Measurements from ENCODE around the gene TCP10L.
"Not testable (repeated sequence)": the region's sequence is repeated elsewhere in the genome, so short reads cannot be mapped to it uniquely, and the experiment has no call there.

Gene TCP10L

DNA sequence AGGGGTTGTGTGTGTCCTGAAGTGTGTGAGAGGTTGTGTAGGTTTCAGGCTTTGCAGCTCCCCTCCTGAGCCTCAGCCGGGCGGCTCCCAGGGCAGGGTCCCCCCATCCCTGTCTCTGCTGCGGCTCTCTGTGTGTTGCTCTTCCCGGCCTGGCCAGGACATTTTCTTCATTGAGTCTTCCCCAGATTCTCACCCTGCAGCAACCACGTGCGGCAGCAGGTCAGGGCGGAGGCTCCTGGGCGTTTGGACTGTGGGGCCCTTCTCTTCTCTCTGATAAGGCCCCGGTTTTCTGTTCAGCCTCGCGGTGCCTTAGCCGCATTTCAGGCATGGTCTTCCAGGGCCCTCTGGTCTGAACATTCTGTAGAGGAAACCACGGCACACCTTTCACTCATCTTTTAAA is 1.8 kb upstream of the TCP10L start:
- DNase-seq (ENCODE audit: low read depth in 1 of 2, low spot score in 1 of 2): no peak

DNA sequence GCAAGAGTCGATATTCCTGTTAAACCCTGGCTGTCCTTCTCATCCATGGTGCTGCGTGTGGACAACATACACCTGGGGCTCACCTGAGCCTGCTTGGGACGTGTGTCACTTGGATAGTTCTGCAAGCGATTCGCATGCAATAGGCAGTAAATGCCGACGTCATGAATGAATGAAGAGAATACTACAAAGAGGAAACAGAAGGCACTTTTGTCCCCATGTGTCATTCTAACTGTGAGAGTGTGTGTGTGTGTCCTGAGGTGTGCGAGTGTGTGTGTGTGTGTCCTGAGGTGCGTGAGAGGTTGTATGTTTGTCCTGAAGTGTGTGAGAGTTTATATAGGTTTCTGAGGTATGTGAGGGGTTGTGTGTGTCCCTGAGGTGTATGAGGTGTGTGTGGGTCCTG is 647 bp upstream of the TCP10L start:
- no peak for DNase-seq (ENCODE audit: low read depth in 1 of 2, low spot score in 1 of 2)

DNA sequence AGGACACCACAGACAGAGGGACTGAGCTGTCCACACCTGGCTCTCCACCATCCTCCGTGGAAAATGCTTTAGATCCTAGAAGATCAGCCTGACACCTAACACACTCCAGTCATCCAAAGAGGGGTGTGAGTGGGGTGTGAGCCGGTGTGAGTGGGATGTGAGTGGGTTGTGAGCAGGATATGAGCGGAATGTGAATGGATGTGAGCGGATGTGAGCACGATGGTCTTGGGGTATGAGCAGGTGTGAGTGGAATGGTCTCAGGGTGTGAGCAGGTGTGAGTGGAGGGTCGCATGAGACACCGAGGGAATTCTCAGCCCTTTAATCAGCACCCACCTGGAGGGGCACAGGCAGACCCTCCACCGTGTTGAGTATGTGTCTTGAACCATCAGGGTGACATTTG is 851 bp downstream of the TCP10L start:
- DNase-seq (ENCODE audit: low read depth in 1 of 2, low spot score in 1 of 2): no peak

DNA sequence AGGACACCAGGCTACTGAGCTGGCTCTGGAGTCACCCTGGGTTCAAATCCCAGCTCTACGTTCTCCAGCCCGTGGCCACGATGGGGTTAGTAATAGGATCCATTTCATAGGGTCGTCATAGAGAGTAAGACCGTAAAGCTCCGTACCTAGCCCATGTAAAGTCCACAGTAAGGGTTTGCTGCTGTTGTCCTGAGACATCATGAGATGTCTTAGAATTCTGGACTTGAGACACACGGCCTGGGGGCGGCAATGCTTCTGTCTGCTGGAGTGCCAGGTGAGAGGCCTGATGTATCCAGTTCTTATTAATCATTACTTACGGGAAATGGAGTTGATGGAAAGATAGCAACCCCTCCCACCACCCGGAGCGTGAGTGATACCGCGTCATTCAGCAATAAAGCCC is 3.6 kb downstream of the TCP10L start:
- DNase-seq (ENCODE audit: low read depth in 1 of 2, low spot score in 1 of 2): no peak

DNA sequence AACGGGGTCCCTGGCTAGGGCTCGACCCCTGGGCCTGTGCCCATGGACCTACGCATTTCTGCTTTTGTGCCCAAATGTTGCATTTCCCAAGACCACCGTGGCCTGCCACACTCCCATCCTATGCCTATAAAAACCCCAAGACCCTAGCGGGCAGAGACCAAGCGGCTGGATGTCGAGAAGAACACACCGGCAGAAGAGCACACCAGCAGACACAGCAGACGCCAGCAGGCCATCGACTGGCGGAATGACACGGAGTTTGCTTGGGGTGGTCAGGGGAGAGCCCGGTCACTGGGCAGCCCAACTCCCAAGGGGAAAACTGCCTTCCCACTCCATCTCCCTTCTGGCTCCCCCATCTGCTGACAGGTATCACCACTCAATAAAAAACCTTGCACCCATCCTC is 4.4 kb downstream of the TCP10L start:
- DNase-seq (ENCODE audit: low read depth in 1 of 2, low spot score in 1 of 2): no peak

DNA sequence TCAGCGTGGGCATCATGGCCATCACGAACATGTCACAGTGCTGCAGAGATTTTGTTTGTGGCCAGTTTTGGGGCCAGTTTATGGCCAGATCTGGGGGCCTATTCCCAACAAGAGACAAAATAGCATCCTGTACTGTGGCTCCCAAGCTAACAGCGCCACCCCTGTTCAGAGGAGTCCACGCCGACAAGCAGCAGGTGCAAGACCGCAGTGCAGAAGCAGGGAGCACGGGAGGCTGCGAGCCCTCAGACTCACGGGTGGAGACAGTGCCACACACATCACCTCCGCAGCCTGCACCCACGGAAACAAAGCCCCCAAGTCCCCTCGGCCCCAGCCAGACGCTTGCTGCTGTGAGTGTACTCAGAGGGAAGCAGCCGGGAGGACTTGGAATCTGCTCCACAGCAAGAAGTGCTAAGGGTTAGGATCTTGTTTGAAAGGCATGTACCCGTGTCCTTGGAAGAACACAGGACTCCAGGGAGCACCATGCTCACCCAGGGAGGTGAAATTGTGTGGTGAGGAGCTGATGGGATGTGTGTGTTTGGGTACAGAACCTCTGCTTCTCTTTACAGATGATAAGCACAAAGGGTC is 7.1 kb downstream of the TCP10L start:
- DNase-seq (ENCODE audit: low read depth in 1 of 2, low spot score in 1 of 2): no peak

DNA sequence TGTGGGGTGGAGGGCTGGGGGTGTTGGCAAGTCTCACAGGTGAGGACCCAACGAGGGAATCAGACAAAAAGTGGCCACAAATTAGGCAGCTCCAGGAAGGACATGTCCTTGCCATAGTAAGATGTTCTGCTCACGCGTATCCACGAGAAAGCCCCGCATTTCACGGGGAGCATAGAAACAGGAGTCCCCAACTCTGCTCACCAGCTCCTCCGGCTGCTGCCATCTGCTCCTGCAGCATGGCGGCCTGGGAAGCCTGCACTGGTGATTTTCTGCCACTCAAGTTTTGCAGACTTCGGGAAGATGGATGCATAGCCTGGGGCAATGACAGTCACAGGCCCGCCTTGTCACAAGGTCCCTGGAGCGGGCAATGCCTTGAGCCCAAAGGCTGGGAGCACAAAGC is 9.3 kb downstream of the TCP10L start:
- DNase-seq (ENCODE audit: low read depth in 1 of 2, low spot score in 1 of 2): no peak

DNA sequence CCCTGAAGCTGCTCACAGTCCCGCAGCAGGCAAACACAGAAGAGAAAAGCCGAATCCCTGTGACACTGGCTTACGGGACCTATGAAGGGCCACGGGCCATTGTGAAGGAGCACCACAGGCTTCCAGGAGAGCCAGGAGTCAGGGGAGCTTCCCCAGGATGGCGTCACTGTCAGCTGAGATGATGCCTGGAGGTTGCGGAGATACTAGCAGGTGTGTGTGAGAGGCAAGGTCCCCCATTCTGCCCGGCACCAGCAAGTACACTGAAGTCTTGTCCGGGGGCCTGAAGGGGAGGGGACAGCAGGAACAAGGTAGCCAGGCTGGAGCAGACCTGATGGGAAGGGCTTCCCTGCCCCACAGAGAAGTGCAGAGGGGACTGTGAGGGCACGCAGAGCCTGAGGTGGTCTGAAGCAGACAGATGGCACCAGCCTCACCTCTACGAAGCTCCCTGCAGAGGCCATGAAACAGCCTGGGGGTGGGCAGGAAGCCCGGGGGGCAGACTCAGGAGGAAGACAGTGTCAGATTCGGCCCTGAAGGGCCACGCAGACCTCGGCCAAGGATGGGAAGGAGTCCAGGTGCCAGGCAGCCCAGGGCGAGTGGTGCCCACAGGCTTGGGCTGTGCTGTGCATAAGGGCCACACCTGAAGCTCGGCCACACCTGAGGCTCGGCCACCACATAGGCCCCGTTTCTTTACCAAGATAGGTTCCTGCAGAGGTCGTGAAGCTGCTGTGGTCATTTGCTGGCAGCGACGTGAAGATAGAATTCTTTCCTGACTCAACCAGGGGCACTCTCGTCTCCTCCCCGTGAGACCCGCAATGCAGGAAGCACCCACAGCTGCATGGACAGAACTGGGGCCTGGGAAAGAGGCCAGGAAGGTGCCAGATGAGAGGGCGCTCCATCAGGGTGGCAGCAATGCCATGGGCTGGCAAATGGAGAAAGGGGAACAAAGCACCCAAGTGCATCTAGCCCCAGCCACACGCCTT is 10.1 kb downstream of the TCP10L start:
- DNase-seq (ENCODE audit: low read depth in 1 of 2, low spot score in 1 of 2): no peak

DNA sequence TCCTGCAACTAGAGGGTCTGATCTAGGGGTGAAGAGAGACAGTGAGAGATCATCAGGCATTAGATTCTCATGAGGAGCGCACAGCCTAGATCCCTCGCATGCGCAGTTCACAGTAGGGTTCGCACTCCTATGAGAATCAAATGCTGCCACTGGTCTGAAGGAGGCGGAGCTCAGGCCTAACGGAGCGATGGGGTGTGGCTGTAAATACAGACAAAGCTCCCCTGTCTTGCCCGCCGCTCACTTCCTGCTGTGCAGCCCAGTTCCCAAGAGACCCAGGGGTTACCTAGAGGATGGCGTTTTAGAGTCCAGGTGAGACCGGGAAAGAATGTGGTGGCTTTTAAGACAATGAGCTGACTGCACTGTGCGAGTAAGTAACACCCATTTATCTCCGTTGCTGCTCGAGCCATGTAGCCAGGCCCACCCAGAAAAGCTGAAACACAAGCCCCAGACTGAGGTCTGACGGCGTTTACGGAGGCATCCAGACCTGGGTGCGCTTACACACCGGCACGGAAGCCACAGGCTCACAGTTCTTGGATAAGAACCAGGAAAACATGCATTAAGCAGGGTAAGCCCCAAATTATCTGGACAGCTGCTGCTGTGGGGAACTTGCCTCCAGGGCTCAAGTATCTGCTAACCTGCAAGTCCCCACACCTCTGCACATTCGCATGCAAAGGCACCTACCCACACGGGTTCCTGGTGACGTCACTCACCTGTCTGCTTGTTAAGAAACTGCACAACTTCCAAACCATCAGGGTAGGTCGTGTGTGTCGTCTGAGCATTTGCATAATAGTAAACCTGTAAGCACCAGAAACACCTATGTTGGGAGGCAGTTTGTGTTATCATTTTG is 12.5 kb downstream of the TCP10L start:
- DNase-seq (ENCODE audit: low read depth in 1 of 2, low spot score in 1 of 2): no peak

DNA sequence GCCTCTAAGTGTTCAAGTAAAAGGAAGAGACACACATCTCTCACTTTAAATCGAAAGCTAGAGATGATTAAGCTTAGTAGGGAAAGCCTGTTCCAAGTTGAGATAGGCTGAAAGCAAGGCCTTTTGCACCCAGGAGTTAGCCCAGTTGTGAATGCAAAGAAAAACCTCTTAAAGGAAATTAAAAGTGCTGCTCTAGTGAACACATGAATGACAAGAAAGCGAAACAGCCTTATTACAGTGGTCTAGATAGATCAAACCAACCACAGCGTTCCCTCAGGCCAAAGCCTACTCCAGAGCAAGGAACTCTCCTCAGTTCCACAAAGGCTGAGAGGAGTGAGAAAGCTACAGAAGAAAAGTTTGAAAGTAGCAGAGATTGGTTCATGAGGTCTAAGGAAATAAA is 14.9 kb downstream of the TCP10L start:
- no peak for DNase-seq (ENCODE audit: low read depth in 1 of 2, low spot score in 1 of 2)

DNA sequence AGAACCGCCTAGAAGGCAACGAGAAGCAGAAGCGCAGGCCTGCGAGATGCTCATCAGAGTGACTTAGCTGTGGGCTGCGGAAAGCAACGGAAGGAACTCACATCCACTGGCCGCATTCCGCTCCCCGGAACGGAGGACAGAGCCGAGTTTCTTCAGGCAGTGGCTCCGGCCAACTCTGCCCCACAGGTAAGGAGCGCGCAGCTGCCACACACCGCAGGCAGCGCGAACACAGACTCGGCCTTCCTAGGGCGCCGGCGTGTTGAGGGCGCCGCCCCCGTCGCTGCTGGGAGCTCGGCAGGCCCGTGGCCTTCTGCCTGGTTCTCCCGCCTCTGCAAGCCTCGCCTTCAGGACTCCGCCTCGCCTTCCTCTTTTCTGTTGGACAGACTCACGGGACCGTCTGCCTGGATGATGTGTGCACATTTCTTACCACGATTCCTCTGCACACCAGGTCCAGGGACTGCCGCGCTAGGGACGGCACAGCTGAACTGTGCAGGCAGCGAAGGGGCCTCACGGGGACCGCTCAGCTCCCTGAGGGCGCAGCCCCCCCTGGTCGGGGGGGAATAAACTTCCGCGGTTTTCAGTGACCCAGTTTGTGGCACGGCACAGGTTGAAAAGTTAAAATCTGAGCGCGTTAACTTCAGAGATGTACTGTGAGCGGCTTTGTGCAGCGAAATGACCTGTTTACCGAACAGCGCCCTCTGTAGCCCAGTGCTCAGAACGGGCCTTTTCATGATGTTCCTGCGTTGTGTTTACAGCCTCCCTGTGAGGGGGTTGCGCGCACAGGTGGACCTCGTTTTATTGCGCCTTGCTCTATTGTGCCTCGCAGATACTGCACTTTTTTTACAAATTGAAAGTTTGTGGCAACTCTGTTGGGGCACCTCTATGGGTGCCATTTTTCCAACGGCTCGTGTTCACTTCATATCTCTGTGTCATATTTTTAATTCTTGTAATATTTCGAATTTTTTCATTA is 15.8 kb downstream of the TCP10L start:
- peak; percentile 58 to 69 for DNase-seq (ENCODE audit: low read depth in 1 of 2, low spot score in 1 of 2)

DNA sequence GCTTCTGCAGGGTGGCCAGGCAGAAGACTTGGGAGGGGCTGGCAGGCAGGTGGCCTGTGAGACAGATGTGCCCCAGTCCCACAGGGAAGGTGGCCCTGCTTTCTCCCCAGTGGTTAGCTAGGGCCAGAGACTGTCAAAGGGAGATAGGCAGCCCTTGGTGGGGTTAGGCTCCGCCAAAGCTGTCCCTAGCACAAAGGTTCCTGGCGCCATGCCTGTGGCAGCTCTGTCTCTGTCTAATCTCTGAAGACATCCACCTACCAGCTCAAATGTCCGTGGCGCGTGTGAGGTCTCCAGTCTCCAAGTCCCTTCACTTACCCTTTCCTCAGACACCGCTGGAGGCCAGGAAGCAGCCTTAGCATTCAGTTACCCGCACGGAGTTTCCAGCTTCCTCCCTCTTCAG is 17.7 kb downstream of the TCP10L start:
- DNase-seq (ENCODE audit: low read depth in 1 of 2, low spot score in 1 of 2): no peak

DNA sequence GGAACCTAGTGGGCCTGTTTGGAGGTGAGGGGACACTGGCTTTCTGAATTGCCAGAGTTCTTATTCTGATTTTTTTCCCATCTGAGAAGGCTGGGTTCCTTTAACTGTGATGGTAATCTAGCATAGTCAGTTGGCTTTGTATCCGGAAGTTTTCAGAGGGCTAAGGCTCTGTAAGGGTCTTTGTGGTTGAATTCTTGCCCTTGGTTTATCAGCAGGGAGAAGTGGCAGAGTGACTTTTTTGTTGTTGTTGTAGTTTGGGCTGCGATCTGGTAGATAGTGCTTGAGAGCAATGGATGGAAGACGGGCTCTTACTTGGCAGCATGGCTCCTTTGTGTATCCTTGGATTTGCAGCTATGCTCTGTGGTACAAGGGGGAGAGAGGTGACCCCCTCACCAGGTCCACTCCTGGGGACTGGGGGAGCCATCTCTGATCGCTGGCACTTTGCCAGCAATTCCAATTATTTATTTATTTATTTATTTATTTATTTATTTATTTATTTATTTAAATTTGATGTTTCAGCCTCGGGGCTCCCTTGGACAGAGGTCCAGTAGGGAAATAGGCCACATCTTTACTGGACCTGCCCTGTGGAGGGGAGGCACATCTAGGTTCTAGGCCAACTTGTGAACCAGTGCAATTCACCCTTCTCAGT is 18.5 kb downstream of the TCP10L start:
- DNase-seq (ENCODE audit: low read depth in 1 of 2, low spot score in 1 of 2): no peak

DNA sequence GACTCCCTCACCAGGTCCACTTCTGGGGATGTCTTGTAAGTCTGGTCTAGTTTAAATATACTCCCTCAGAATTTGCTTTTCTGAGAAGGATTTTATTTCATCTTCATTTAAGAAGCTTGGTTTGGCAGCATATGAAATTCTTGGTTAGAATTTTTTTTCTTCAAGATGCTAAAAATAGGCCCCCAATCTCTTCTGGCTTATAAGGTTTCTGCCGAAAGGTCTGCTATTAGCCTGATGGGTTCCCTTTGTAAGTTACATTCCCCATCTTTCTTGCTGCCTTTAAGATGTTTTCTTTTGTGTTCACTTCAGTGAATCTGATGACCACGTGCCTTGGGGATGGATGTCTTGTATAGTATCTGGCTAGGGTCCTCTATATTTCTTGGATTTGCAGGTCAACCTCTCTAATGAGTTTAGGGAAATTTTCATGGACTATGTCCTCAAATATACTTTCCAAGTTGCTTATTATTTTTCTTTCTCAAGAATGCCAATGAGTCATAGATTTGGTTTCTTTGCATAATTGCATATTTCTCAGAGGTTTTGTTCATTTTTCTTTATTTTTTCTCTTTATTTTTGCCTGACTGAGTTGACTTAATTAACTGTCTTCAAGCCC is 19.4 kb downstream of the TCP10L start:
- no peak for DNase-seq (ENCODE audit: low read depth in 1 of 2, low spot score in 1 of 2)

DNA sequence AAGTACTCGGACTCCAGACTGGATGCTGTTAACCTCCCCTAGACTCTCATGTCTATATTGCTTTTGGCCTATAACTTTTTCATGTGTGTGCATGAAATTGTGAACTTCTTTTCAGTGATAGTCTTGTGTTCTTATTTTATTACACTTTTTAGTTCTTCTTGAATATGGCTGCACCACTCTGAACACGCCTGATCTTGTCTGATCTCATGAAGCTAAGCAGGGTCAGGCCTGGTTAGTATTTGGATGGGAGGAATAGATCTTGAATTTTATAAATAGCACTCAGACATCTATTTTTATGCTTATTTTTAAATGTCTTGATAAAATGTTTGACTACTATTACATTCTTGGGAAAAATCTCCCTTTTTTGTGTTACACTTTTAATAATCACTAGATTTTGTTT is 22.4 kb downstream of the TCP10L start:
- no peak for DNase-seq (ENCODE audit: low read depth in 1 of 2, low spot score in 1 of 2)

DNA sequence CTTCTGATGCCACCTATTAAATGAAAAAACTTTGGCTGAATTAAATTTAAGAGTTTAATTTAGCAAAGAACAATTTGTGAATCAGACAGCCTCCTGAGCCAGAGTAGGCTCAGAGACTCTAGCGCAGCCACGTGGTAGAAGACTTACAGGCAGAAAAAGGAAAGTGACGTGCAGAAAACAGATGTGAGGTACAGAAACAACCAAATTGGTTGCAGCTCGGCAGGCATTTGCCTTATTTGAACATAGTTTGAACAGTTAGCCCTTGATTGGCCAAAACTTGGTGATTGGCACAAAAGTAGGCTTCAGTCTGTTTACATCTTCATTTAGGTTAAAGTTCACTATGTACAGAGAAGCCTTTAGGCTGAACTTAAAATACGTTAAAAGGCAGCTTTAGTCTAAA is 22.9 kb downstream of the TCP10L start:
- DNase-seq (ENCODE audit: low read depth in 1 of 2, low spot score in 1 of 2): no peak

DNA sequence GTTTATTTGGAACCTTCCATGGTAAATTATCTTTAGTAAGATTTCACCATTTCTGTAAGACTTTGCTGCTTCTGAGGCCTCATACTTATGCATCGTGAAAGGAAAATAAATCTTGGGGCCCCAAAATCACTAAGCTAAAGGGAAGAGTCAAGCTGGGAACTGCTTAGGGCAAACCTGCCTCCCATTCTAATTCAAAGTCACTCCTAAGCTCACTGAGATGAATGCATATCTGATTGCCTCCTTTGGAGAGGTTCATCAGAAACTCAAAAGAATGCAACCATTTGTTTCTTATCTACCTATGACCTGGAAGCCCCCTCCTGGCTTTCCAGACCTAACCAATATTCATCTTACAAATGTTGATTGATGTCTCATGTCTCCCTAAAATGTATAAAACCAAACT is 23.8 kb downstream of the TCP10L start:
- DNase-seq (ENCODE audit: low read depth in 1 of 2, low spot score in 1 of 2): not testable (repeated sequence)

DNA sequence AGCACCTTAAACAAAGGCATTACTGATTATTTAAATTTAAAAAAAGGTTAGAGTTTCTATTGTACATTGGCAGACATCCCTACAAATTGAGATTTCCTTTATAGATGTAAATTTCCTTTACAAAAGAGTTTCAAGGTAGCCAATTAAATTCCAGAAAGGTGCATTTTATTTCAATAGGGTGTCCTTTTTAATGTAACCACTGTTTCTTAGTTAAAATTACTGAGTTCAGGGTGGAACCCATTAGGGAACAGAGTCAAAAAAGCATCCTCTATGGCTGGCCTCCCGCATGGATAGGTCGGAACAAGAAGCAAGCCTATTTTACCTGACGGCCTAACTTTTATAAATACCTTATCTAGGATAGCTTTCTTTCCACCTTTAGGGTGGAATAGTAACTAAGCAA is 24.4 kb downstream of the TCP10L start:
- DNase-seq (ENCODE audit: low read depth in 1 of 2, low spot score in 1 of 2): no peak

DNA sequence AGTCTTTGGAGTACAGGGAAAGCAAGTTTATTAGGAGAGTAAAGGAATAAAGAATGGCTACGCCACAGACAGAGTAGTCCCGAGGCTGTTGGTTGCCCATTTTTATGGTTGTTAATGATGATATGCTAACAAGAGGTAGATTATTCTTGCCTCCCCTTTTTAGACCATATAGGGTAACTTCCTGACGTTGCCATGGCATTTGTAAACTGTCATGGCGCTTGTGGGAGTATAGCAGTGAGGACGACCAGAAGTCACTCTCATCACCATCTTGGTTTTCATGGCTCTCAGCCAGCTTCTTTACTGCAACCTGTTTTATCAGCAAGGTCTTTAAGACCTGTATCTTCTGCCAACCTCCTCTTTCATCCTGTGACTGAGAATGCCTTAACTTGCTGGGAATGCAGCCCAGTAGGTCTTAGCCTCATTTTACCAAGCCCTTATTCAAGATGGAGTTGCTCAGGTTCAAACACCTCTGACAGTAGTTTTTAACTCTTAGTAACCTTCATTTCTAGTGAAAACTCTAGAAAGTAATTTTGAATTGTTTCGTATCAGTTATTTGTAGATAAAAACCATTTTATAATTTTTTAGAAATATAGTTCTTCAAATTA is 26.2 kb downstream of the TCP10L start:
- no peak for DNase-seq (ENCODE audit: low read depth in 1 of 2, low spot score in 1 of 2)

All from activated CD4-positive, alpha-beta T cell treated with anti-CD3 and anti-CD28 coated beads, Interleukin-2, amount 50 U/mL, for 24 hours (primary cell).